HepG2 (cell line): ENCODE data around the gene ABCB11. TPM values are rescaled to one million over a fixed set of nuclear protein-coding genes. Genes with fewer than 3 reads are reported as not detected.

Experiments used
- ATAC-seq: fragments of 200-7000 bp; cut with Tn5 transposase; 3 replicates; pipeline ENCODE4 v1.9.1; 2020; ENCODE audit warnings: mild to moderate bottlenecking, moderate library complexity
- BruUV-seq: library from RNA; stranded (reverse); fragments of 400-500 nt; replicated peaks from 2 replicates; lab custom pipeline; 2021; lab: Mats Ljungman, UMichigan
- CTCF ChIA-PET: fragments of 300-600 bp; formaldehyde crosslinking; extraction: SDS; loops from one replicate; lab custom pipeline; 2021; ENCODE audit warnings: low total read pairs, inconsistent platforms, low intra/inter-chr PET ratio; lab: Yijun Ruan, JAX
- POLR2A ChIA-PET: fragments of 350-600 bp; sonication (Branson Sonifier 250); formaldehyde crosslinking; loops from one replicate; lab custom pipeline; 2020; ENCODE audit warnings: antibody characterized with exemption, inconsistent platforms; lab: Yijun Ruan, JAX
- DNase-seq: peaks from one replicate; pipeline ENCODE4 v3.0.0-alpha.2; 2015; ENCODE audit warnings: low spot score
- FAIRE-seq: peaks from 3 replicates; lab custom pipeline; 2011; peaks lifted over from hg19 to GRCh38; lab: Jason Lieb, UNC
- H2AFZ ChIP-seq: one replicate; pipeline ENCODE4 v1.6.1; 2011; ENCODE audit warnings: low read length, inconsistent platforms
- H3K27ac ChIP-seq: fragments of 300-600 bp; 3 replicates; pipeline ENCODE4 v1.8.0; 2011; ENCODE audit warnings: mixed run types, mild to moderate bottlenecking, mixed read lengths, low read length, inconsistent platforms; ENCODE audit not compliant: insufficient read depth; ENCODE audit errors: extremely low read length
- H3K27me3 ChIP-seq, 2 experiments: fragments of 200-600 bp in 1 of 2; 2 replicates in 1 of 2; 3 replicates in 1 of 2; pipeline versions ENCODE4 v1.6.0 to v1.8.0; 2011; ENCODE audit warnings: low read length in 2 of 2, mild to moderate bottlenecking in 2 of 2, moderate library complexity in 2 of 2, inconsistent platforms in 1 of 2; ENCODE audit not compliant: insufficient read depth in 2 of 2, control insufficient read depth in 1 of 2
- H3K36me3 ChIP-seq, 2 experiments: fragments of 200-600 bp in 1 of 2; replicated peaks in 1 of 2; 2 replicates in 1 of 2; 3 replicates in 1 of 2; pipeline versions ENCODE4 v1.5.1 to v1.8.0; 2011; ENCODE audit warnings: low read length in 2 of 2, inconsistent platforms in 1 of 2; ENCODE audit not compliant: insufficient read depth in 2 of 2, control insufficient read depth in 1 of 2
- H3K4me1 ChIP-seq: 2 replicates; pipeline ENCODE4 v1.5.1; 2012; ENCODE audit warnings: low read length, inconsistent platforms; ENCODE audit not compliant: insufficient read depth
- H3K4me2 ChIP-seq: 2 replicates; pipeline ENCODE4 v1.6.0; 2011; ENCODE audit warnings: low read depth, low read length, inconsistent platforms
- H3K4me3 ChIP-seq, 3 experiments: fragments of 200-600 bp in 1 of 3; sonication (generic), shearing (Covaris generic) in 1 of 3; replicated peaks in 1 of 3; 2 replicates each; pipeline ENCODE4 v1.5.1; 2011 to 2016; ENCODE audit warnings: low read length in 3 of 3, inconsistent platforms in 2 of 3, low read depth in 2 of 3, mild to moderate bottlenecking in 2 of 3, control low read depth in 1 of 3, mixed read lengths in 1 of 3; ENCODE audit not compliant: insufficient read depth in 1 of 3
- H3K79me2 ChIP-seq: one replicate; pipeline ENCODE4 v1.6.1; 2011; ENCODE audit warnings: low read length, inconsistent platforms; ENCODE audit not compliant: insufficient read depth
- H3K9ac ChIP-seq: 2 replicates; pipeline ENCODE4 v1.6.0; 2011; ENCODE audit warnings: mild to moderate bottlenecking, low read depth, low read length, inconsistent platforms; ENCODE audit not compliant: insufficient read depth
- H3K9me3 ChIP-seq: 2 replicates; pipeline ENCODE4 v1.5.1; 2012; ENCODE audit warnings: mild to moderate bottlenecking, low read length
- H4K20me1 ChIP-seq: 2 replicates; pipeline ENCODE4 v1.6.0; 2011; ENCODE audit warnings: inconsistent platforms, mild to moderate bottlenecking, low read length, moderate library complexity; ENCODE audit not compliant: insufficient read depth
- CBX5 ChIP-seq: sonication (generic); formaldehyde crosslinking; IDR thresholded peaks from 2 replicates; pipeline ENCODE4 v1.4.0; 2020; ENCODE audit warnings: missing genetic modification reagents, borderline replicate concordance
- FOSL2 ChIP-seq: sonication (generic); formaldehyde crosslinking; IDR thresholded peaks from 2 replicates; pipeline ENCODE4 v1.4.0; 2020; ENCODE audit warnings: missing genetic modification reagents
- YY1 ChIP-seq: IDR thresholded peaks from 2 replicates; pipeline ENCODE4 v1.6.1; 2011; ENCODE audit warnings: low read length, low read depth, moderate library complexity, mild to moderate bottlenecking; ENCODE audit not compliant: insufficient read depth, insufficient replicate concordance
- ZNF629 ChIP-seq: sonication (generic); formaldehyde crosslinking; conservative IDR thresholded peaks from 2 replicates; pipeline ENCODE4 v1.5.0; 2020; ENCODE audit warnings: missing genetic modification reagents
- ZNF703 ChIP-seq: sonication (generic); formaldehyde crosslinking; IDR thresholded peaks from 2 replicates; pipeline ENCODE4 v1.5.1; 2020; ENCODE audit warnings: missing genetic modification reagents, mild to moderate bottlenecking, moderate library complexity, borderline replicate concordance
- ZNF839 ChIP-seq: sonication (generic); formaldehyde crosslinking; IDR thresholded peaks from 2 replicates; pipeline ENCODE4 v1.4.0; 2020; ENCODE audit warnings: missing genetic modification reagents, mild to moderate bottlenecking, borderline replicate concordance
- WGBS: methylation state at CpG from one replicate; pipeline ENCODE4 v1.1.6; 2017; ENCODE audit warnings: low lambda C conversion rate; 5-methylcytosine and 5-hydroxymethylcytosine counted together
- in situ Hi-C: cut with HindIII; loops from 2 replicates; pipeline ENCODE4 v1.10.0; 2017; ENCODE audit warnings: low pct_unique_long_range_greater_than_20kb; ENCODE audit not compliant: extremely low pct_ligation_motif_present
- intact Hi-C: fragments of 100-400 bp; cut with micrococcal nuclease; formaldehyde crosslinking; loops from one replicate; pipeline ENCODE4 v1.10.0; 2022; ENCODE audit not compliant: unreplicated experiment
- polyA plus RNA-seq, 8 experiments: library from polyadenylated mRNA; depleted of rRNA in 3 of 8; stranded (reverse) in 7 of 8; unstranded in 1 of 8; fragments of >200 nt; fragmentation: Illumina TruSeq in 4 of 8; extraction: Trizol in 4 of 8; gene quantifications; 2 replicates each; pipeline versions ENCODE4 v1.2.1 to v1.2.3, GENCODE V29; 2011 to 2016; ENCODE audit warnings: low read depth in 4 of 8, missing spikeins in 1 of 8, mixed read lengths in 1 of 8; ENCODE audit not compliant: insufficient read depth in 1 of 8
- total RNA-seq, 5 experiments: library from RNA; depleted of rRNA; stranded (reverse); fragments of >200 nt; fragmentation: Illumina TruSeq; extraction: Trizol; gene quantifications; 2 replicates each; pipeline ENCODE4 v1.2.3, GENCODE V29; 2016; ENCODE audit warnings: low read depth in 1 of 5

ABCB11 gene
- total and polyA plus RNA-seq, 2 of the 13 experiments (the other 11 are each of a cell fraction or from before 2014, with no cell fraction given), result not detected

GRCh38 chr2:169034984-169035544 lies 3.9 kb upstream of the ABCB11 start:
- H3K36me3 ChIP-seq, result no peaks in the 10 kb centered on the region
- intact Hi-C loops, result no loop called here
- DNase-seq, result no peak
- ChIA-PET POLR2A (no interaction called here), CTCF (no interaction called here)
- no peak overlapping the region for H2AFZ ChIP-seq
- no peak for ATAC-seq
- H3K9ac ChIP-seq, result no peak overlapping the region
- in situ Hi-C loops, result no loop called here
- FAIRE-seq, result no peak
- no peak overlapping the region for H3K4me2 ChIP-seq
- no peaks in the 10 kb centered on the region for H3K27me3 ChIP-seq
- no TSS peak for BruUV-seq
- no peak overlapping the region for H3K4me3 ChIP-seq
- no peaks in the 10 kb centered on the region for H4K20me1 ChIP-seq
- H3K27ac ChIP-seq, result no peak overlapping the region
- no peaks in the 10 kb centered on the region for H3K79me2 ChIP-seq
- no peaks in the 10 kb centered on the region for H3K4me1 ChIP-seq
- no peaks in the 10 kb centered on the region for H3K9me3 ChIP-seq
- TF ChIP-seq ZNF629 (CRISPR knock-in tag) (peak; percentile 80), ZNF703 (CRISPR knock-in tag) (no peak), CBX5 (no peak)

- H3K4me3 ChIP-seq, result no peak overlapping the region
- H3K27me3 ChIP-seq, result no peaks in the 10 kb centered on the region
- ATAC-seq, result no peak; the same call in 2 of the 3 replicates
- no peaks in the 10 kb centered on the region for H4K20me1 ChIP-seq
- BruUV-seq, result no TSS peak
- POLR2A ChIA-PET, result no interaction called here
- no peak for DNase-seq
- no peaks in the 10 kb centered on the region for H3K79me2 ChIP-seq
- no peaks in the 10 kb centered on the region for H3K36me3 ChIP-seq
- H3K9me3 ChIP-seq, result no peaks in the 10 kb centered on the region
- no peak overlapping the region for H3K9ac ChIP-seq
- no peaks in the 10 kb centered on the region for H3K4me1 ChIP-seq
- H3K27ac ChIP-seq, result no peak overlapping the region
- FAIRE-seq, result no peak
- WGBS, result 0% methylated on average over 1 of the region's 1 CpG
- in situ Hi-C loops, result no loop called here
- no peak overlapping the region for H3K4me2 ChIP-seq
- CTCF ChIA-PET, result no interaction called here
- 0 out of 2 replicates have a peak, but pooled peaks have one; percentile 25 for TF ChIP-seq FOSL2 (CRISPR knock-in tag)
- no peak for TF ChIP-seq ZNF839
- peak; percentile 25 for TF ChIP-seq YY1
- H2AFZ ChIP-seq, result no peak overlapping the region
- intact Hi-C loops, result no loop called here
These were observed 3.1 kb upstream of the ABCB11 start for GRCh38 chr2:169034256-169034655.
